HepG2 (cell line): ENCODE measurements around the gene CFAP43. TPM values are rescaled to one million over a fixed set of nuclear protein-coding genes. Genes with fewer than 3 reads are reported as not detected.

Source experiments
- ARID3A ChIP-seq: IDR thresholded peaks from 2 replicates; pipeline ENCODE4 v1.6.1; 2012; ENCODE audit warnings: low read depth, low read length, improper control_type of control experiment
- ARID5B ChIP-seq: IDR thresholded peaks from 2 replicates; pipeline ENCODE4 v1.4.0; 2020; ENCODE audit warnings: mild to moderate bottlenecking, missing genetic modification reagents
- ETV5 ChIP-seq: IDR thresholded peaks from 2 replicates; pipeline ENCODE4 v1.6.1; 2018; ENCODE audit warnings: missing biosample characterization, missing genetic modification reagents, inconsistent platforms, borderline replicate concordance
- FOXA1 ChIP-seq, 2 experiments: fragments of 450-650 bp in 1 of 2; sonication (generic) in 1 of 2; formaldehyde crosslinking in 1 of 2; IDR thresholded peaks; 2 replicates each; pipeline versions ENCODE4 v1.4.0 to v1.6.1; 2016 to 2020; ENCODE audit warnings: missing genetic modification reagents in 1 of 2
- FOXK1 ChIP-seq: sonication (generic); formaldehyde crosslinking; IDR thresholded peaks from 2 replicates; pipeline ENCODE4 v1.4.0; 2020; ENCODE audit warnings: low read depth, missing genetic modification reagents, borderline replicate concordance
- FOXP4 ChIP-seq: sonication (generic); formaldehyde crosslinking; IDR thresholded peaks from 2 replicates; pipeline ENCODE4 v1.4.0; 2020; ENCODE audit warnings: missing genetic modification reagents
- KAT7 ChIP-seq: IDR thresholded peaks from 2 replicates; pipeline ENCODE4 v1.6.1; 2018; ENCODE audit warnings: borderline replicate concordance, missing compliant biosample characterization
- NR2F6 ChIP-seq, 2 experiments: IDR thresholded peaks; 2 replicates each; pipeline ENCODE4 v1.6.1; 2016; ENCODE audit warnings: antibody characterized with exemption in 1 of 2, mild to moderate bottlenecking in 1 of 2
- PATZ1 ChIP-seq: sonication (generic); formaldehyde crosslinking; IDR thresholded peaks from 2 replicates; pipeline ENCODE4 v1.4.0; 2020; ENCODE audit warnings: missing genetic modification reagents
- RARA ChIP-seq: IDR thresholded peaks from 2 replicates; pipeline ENCODE4 v1.6.1; 2016; ENCODE audit warnings: missing genetic modification reagents, missing compliant biosample characterization
- SKI ChIP-seq: fragments of 450-650 bp; IDR thresholded peaks from one replicate; pipeline ENCODE4 v1.6.1; 2018; ENCODE audit warnings: mild to moderate bottlenecking; ENCODE audit not compliant: partially characterized antibody
- ZNF609 ChIP-seq: sonication (generic); formaldehyde crosslinking; IDR thresholded peaks from 2 replicates; pipeline ENCODE4 v1.4.0; 2020; ENCODE audit warnings: mild to moderate bottlenecking, missing genetic modification reagents, borderline replicate concordance
- ZNF614 ChIP-seq: IDR thresholded peaks from 2 replicates; pipeline ENCODE4 v1.6.1; 2018; ENCODE audit warnings: missing biosample characterization, missing genetic modification reagents, inconsistent platforms, borderline replicate concordance
- polyA plus RNA-seq, 8 experiments: library from polyadenylated mRNA; depleted of rRNA in 3 of 8; stranded (reverse) in 7 of 8; unstranded in 1 of 8; fragments of >200 nt; fragmentation: Illumina TruSeq in 4 of 8; extraction: Trizol in 4 of 8; gene quantifications; 2 replicates each; pipeline versions ENCODE4 v1.2.1 to v1.2.3, GENCODE V29; 2011 to 2016; ENCODE audit warnings: low read depth in 4 of 8, missing spikeins in 1 of 8, mixed read lengths in 1 of 8; ENCODE audit not compliant: insufficient read depth in 1 of 8
- total RNA-seq, 5 experiments: library from RNA; depleted of rRNA; stranded (reverse); fragments of >200 nt; fragmentation: Illumina TruSeq; extraction: Trizol; gene quantifications; 2 replicates each; pipeline ENCODE4 v1.2.3, GENCODE V29; 2016; ENCODE audit warnings: low read depth in 1 of 5

Gene CFAP43
- total and polyA plus RNA-seq, 2 of the 13 experiments (the other 11 are each of a cell fraction or from before 2014, with no cell fraction given): 0.24 to 0.38 TPM

- TF ChIP-seq ARID5B (CRISPR knock-in tag): peak; percentile 77
- TF ChIP-seq FOXP4 (CRISPR knock-in tag): peak; percentile 71
- no peak for TF ChIP-seq PATZ1 (CRISPR knock-in tag)
- peak; percentile 46; the same call in 1 of the 2 replicates for TF ChIP-seq ARID3A
- TF ChIP-seq RARA (CRISPR knock-in tag): peak; percentile 78
- peak; percentile 56; the same call in 1 of the 2 replicates for TF ChIP-seq ZNF609
- 0 out of 2 replicates have a peak, but pooled peaks have one; percentile 43 for TF ChIP-seq ZNF614
- 0 out of 2 replicates have a peak, but pooled peaks have one; percentile 23 for TF ChIP-seq KAT7 (CRISPR knock-in tag)
- peak; percentile 73; the same call in 1 of the 2 replicates for TF ChIP-seq FOXK1
- TF ChIP-seq ETV5: peak; percentile 57; the same call in 1 of the 2 replicates
- no peak for TF ChIP-seq NR2F6 (IDR thresholded peaks at IDR 0.05)
- peak; percentile 36; the same call in 1 of the 2 replicates for TF ChIP-seq NR2F6 (CRISPR knock-in tag; IDR thresholded peaks at IDR 0.05)
- peak; percentile 84 for TF ChIP-seq SKI
- 0 out of 2 replicates have a peak, but pooled peaks have one; percentile 25 for TF ChIP-seq FOXA1 (IDR thresholded peaks at IDR 0.05)
- TF ChIP-seq FOXA1 (CRISPR knock-in tag; IDR thresholded peaks at IDR 0.05): peak; percentile 45; the same call in 1 of the 2 replicates
Measured at GRCh38 chr10:104258209-104258608, 26.0 kb upstream of the CFAP43 start (continued).
